Mesothelial cell of epicardium (in vitro differentiated cells): ENCODE measurements around the gene EPN3. TPM values are rescaled to one million over a fixed set of nuclear protein-coding genes. Genes with fewer than 3 reads are reported as not detected.

Experiments
- DNase-seq, 2 experiments: peaks; one replicate each; pipeline ENCODE4 v3.0.0; 2021; ENCODE audit warnings: low spot score in 2 of 2; ENCODE audit not compliant: unreplicated experiment in 2 of 2
- H3K27ac Mint-ChIP-seq: 2 replicates; pipeline ENCODE4 v1.8.0; 2021; ENCODE audit warnings: mixed read lengths
- H3K27me3 Mint-ChIP-seq: 2 replicates; pipeline ENCODE4 v1.8.0; 2021; ENCODE audit warnings: low read depth, mixed read lengths
- H3K36me3 Mint-ChIP-seq: 2 replicates; pipeline ENCODE4 v1.8.0; 2021; ENCODE audit warnings: mixed read lengths
- H3K4me1 Mint-ChIP-seq: 2 replicates; pipeline ENCODE4 v1.8.0; 2021; ENCODE audit warnings: mixed read lengths
- H3K4me3 Mint-ChIP-seq: 2 replicates; pipeline ENCODE4 v1.8.0; 2021; ENCODE audit warnings: mild to moderate bottlenecking, moderate library complexity, mixed read lengths
- H3K9me3 Mint-ChIP-seq: 2 replicates; pipeline ENCODE4 v1.8.0; 2021; ENCODE audit warnings: mixed read lengths
- CTCF ChIP-seq: fragments of 200-600 bp; sonication (generic); IDR thresholded peaks from one replicate; pipeline ENCODE4 v1.5.0; 2021; ENCODE audit warnings: antibody characterized with exemption; ENCODE audit not compliant: unreplicated experiment
- total RNA-seq: library from RNA; stranded (reverse); gene quantifications from 3 replicates; pipeline ENCODE4 v1.2.1, GENCODE V29; 2021

EPN3 gene
- total RNA-seq, 1 donor from 2014 or later = 15.1 TPM

GRCh38 chr17:50566886-50567285 is 34.4 kb downstream of the EPN3 start:
- no peaks in the 10 kb centered on the region for H3K36me3 Mint-ChIP-seq
- no peaks in the 10 kb centered on the region for H3K9me3 Mint-ChIP-seq
- no peak for DNase-seq
- peaks cover 57% of the 10 kb centered on the region for H3K4me1 Mint-ChIP-seq
- no peak for TF ChIP-seq CTCF
- peak overlapping the region; percentile 37 for H3K27ac Mint-ChIP-seq
- peaks cover 59% of the 10 kb centered on the region for H3K27me3 Mint-ChIP-seq
- H3K4me3 Mint-ChIP-seq = no peak overlapping the region

- Mint-ChIP-seq H3K4me3 (no peak overlapping the region), H3K27me3 (peaks cover 42% of the 10 kb centered on the region), H3K27ac (no peak overlapping the region), H3K4me1 (peaks cover 51% of the 10 kb centered on the region), H3K9me3 (no peaks in the 10 kb centered on the region), H3K36me3 (peaks cover 1% of the 10 kb centered on the region)
- no peak for TF ChIP-seq CTCF
- DNase-seq = no peak
Measured at GRCh38 chr17:50568659-50569058, 36.1 kb downstream of the EPN3 start.

- Mint-ChIP-seq H3K4me1 (peaks cover 45% of the 10 kb centered on the region), H3K27me3 (peaks cover 33% of the 10 kb centered on the region), H3K36me3 (peaks cover 1% of the 10 kb centered on the region), H3K4me3 (no peak overlapping the region), H3K27ac (no peak overlapping the region), H3K9me3 (no peaks in the 10 kb centered on the region)
- DNase-seq = no peak
- no peak for TF ChIP-seq CTCF
Measured at GRCh38 chr17:50569592-50569991, 37.1 kb downstream of the EPN3 start.

GRCh38 chr17:50570032-50570431 is 37.5 kb downstream of the EPN3 start:
- H3K36me3 Mint-ChIP-seq = peaks cover 1% of the 10 kb centered on the region
- no peak overlapping the region for H3K27ac Mint-ChIP-seq

GRCh38 chr17:50570528-50570927 is 38.0 kb downstream of the EPN3 start:
- peaks cover 39% of the 10 kb centered on the region for H3K4me1 Mint-ChIP-seq
- peaks cover 25% of the 10 kb centered on the region for H3K27me3 Mint-ChIP-seq
- no peak overlapping the region for H3K4me3 Mint-ChIP-seq
- DNase-seq = no peak
- H3K27ac Mint-ChIP-seq = no peak overlapping the region
- peaks cover 1% of the 10 kb centered on the region for H3K36me3 Mint-ChIP-seq
- no peak for TF ChIP-seq CTCF
- H3K9me3 Mint-ChIP-seq = no peaks in the 10 kb centered on the region

More at GRCh38 chr17:50570032-50570431, 37.5 kb downstream of the EPN3 start:
- H3K9me3 Mint-ChIP-seq = no peaks in the 10 kb centered on the region
- TF ChIP-seq CTCF = no peak
- H3K27me3 Mint-ChIP-seq = peaks cover 29% of the 10 kb centered on the region
- no peak for DNase-seq
- H3K4me1 Mint-ChIP-seq = peaks cover 43% of the 10 kb centered on the region
- H3K4me3 Mint-ChIP-seq = no peak overlapping the region

- peaks cover 1% of the 10 kb centered on the region for H3K36me3 Mint-ChIP-seq
- H3K27me3 Mint-ChIP-seq = peaks cover 14% of the 10 kb centered on the region
- H3K9me3 Mint-ChIP-seq = no peaks in the 10 kb centered on the region
- no peak for TF ChIP-seq CTCF
- H3K4me1 Mint-ChIP-seq = peaks cover 29% of the 10 kb centered on the region
- no peak overlapping the region for H3K4me3 Mint-ChIP-seq
- no peak overlapping the region for H3K27ac Mint-ChIP-seq
- DNase-seq = no peak
Measured at GRCh38 chr17:50571681-50572080, 39.1 kb downstream of the EPN3 start.
